GM19455 (cell line): ENCODE measurements around the gene RAB14.
"Not testable (repeated sequence)": the region's sequence is repeated elsewhere in the genome, so short reads cannot be mapped to it uniquely, and the experiment has no call there.

Source experiments
- ATAC-seq: cut with Tn5 transposase; IDR thresholded peaks from one replicate; pipeline ENCODE4 v1.9.1; 2021; ENCODE audit not compliant: unreplicated experiment

The RAB14 gene

GRCh38 chr9:121192959-121193640 is 8.6 kb downstream of the RAB14 start:
- no peak for ATAC-seq

- no peak for ATAC-seq
Measured at GRCh38 chr9:121192518-121192917, 9.2 kb downstream of the RAB14 start.

DNA sequence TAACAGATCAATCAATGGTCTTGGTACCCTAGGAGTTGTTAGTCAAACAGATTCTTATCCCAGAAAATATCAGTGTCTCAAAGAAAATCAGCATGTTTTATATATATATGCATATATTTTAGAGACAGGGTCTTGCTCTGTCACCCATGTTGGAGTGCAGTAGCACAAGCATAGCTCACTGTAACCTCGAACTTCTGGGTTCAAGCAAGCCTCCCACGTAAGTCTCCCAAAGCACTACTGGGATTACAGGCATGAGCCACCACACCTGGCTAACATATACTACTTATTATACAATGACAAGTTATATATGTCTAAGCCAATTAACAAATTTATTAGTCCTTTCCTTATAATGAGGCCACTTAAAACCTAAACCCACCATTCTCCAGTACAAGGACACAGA is 10.4 kb downstream of the RAB14 start:
- ATAC-seq: no peak

DNA sequence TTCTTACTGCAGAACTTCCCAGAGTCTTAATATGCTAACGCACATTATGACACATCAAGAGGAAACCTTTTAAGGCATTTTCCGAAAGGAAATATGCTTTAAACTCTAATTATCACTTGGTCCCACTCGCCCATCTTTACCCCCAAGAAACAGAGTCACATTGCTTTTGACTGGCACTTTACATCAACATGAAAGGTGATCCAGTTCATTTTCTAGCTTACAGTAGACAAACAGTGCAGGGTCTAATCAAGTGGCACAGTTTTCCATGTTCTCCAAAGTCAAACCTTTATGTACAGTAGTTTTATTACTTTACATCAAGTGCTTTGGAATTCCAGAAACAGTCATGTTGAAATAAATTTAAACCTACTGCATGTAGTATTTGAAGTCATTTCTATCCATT is 12.0 kb downstream of the RAB14 start:
- no peak for ATAC-seq

DNA sequence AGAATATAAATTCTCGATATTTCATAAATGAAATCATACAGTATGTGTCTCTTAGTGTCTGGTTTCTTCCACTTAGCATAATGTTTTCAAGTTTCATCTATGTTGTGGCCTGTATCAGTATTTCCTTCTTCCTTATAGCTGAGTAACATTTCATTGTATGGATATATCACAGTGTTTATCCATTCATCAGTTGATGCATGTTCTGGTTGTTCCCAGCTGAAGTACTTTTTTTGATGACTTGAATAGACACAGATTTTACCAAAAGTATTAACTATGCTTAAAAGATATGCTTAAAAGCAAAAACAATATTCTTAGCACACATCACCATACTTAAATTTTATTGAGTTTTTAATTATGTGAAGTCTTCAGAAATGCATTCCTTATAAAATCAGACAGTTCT is 12.7 kb downstream of the RAB14 start:
- no peak for ATAC-seq

DNA sequence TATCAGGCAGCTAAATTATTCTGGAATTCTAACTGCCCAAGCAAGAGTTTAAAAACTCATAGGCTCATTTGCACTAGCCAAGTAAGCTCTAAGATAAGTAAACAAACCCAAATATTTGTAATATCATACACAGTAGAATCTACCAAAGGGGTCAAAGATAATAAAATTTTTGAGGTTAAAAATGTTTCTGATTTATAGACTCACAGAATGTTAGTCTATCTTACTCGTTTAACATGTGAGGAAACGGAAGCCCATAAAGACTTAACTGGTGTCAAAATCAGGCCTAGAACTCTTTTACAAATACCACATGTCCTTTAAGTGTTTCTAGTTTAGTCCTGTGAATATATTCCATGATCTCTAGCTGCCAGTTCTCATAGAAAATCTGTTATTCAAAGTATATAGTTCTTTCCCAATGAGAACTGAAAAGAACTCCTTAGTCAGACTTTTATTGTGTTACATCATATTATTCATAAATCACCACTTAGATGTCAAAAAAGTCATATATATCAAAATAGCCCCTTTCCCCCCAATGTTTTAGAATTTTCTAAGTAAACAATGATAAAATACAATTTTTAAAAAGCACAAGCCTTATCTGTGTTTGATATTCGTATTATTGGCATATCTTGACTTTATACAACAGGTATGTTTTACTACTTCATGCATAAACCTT is 13.9 kb downstream of the RAB14 start:
- ATAC-seq: no peak

- no peak for ATAC-seq
Measured at GRCh38 chr9:121185774-121186403, 15.8 kb downstream of the RAB14 start.

DNA sequence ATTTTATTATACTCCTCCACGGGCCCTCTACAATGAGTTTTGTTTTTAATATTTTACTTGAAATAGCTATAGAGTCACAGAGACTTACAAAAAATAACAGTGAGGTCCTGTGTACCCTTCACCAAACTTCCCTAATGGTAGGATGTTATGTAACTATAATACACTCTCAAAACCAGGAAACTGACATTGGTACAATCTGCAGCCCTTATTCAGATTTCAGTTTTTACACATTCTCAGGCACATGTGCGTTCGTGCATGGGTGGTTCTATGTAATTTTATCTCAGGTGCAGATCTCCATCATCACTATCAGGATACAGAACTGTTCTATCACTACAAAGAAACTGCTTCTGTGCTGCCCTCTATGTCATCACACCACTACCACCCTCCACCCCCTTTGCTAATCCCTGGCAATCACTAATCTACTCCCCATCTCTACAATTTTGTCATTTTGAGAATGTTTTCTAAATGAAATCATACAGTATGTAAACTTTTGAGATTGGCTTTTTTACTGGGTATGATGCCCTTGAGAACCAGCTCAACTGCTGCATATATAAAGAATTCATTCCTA is 16.4 kb downstream of the RAB14 start:
- ATAC-seq: no peak

DNA sequence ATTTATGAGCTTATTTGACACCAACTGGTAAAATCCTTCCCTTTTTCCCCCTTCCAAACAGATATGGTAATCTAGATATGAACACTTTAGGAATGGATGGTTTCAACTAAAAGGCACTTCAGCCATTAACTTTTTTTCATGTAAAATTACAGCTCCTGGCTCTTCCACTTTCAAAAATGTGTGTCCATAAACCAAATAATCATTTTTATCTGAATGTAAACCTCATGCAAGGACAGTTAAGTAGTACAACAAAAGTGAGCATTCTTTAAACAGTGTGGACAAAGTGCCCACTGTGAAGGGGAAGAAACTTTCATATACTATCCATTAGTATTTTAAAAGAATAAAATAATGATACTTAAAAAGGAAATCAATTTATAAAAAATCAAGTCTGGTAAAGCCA is 17.2 kb downstream of the RAB14 start:
- ATAC-seq: no peak

DNA sequence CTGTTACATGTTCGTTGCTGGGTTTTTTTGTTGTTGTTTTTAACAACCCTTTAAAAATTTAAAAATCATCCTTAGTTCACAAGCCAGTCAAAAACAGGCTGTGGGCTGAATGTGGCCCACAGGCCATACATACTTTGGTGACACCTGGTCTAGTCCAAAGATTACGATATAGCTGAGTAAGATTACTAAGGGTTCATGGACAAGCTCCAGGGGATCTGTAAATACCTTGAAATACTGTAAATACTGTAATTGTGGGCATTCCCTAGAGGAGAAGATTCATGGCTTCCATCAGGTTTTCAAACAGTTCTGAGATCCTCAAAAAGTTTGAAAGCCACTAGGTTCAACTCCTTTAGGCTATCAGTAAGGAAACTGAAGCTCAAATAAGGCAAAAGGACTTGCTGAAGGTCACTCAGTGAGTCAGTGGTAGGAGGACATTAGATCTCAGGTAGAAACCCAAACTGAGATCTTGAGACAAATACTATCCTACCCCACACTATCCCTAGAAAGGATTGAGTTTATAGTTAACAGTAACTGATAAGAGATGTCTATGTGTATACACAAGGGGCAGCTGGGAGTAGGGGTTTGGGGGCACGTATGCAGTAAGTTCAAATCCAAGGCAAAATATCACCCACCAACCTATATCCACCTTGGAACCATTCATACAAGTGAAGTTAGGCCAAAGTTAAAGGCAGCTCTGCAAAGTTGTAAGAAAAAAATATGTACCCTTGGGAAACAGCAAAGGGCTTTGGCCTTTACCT is 17.8 kb downstream of the RAB14 start:
- ATAC-seq: no peak

GRCh38 chr9:121182989-121183388 is 18.7 kb downstream of the RAB14 start:
- ATAC-seq: no peak

GRCh38 chr9:121182101-121182836 is 19.4 kb downstream of the RAB14 start:
- ATAC-seq: no peak

DNA sequence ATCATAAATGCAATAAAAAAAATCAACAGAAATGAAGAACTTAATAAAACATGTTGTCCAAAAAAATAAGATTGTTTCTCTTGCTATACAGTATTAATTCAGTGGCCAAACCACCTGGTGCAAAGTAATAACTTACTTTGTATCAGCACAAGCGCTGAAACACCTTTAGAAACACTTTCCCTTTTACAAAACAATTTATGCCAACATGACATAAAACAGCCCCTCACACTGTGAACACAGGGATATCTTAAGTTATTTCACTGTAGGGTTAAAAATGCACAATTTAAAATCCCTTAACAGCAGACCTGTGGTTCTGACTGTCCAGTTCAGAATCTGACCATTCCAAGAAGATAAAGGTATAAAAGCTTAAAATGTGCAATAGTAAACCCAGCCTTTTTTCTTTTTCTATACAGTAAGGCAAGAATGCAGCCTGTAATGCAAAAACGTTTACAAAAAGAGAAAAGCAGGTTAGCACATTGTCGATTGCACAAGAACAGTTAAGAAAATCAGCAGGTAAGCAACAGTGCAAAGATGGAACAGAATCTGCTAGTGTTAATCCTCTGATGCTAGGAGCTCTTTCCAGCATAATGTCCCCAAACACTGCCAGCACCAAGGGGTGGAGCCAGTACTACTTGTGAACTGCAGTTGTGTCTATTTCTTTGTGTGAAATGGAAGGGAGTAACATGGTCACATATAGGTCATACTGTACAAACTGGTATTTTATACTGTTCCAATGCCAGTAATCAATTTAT is 21.6 kb downstream of the RAB14 start:
- no peak for ATAC-seq

DNA sequence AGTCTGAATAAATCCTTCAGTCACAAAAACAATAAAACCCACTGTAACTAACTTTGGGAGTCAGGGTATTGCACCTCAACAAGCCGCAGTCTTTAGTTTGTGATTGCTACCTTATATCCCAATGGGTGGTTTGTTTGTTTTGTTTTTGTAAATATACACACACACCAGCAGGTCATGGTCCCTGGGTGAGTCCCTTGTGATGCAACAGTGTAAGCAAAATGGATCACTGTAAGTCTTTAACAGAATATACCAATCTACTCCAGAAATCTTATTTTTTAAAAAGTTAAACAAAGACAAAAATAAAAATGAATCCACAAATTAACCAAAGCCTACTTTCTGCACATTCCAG is 22.3 kb downstream of the RAB14 start:
- not testable (repeated sequence) for ATAC-seq

DNA sequence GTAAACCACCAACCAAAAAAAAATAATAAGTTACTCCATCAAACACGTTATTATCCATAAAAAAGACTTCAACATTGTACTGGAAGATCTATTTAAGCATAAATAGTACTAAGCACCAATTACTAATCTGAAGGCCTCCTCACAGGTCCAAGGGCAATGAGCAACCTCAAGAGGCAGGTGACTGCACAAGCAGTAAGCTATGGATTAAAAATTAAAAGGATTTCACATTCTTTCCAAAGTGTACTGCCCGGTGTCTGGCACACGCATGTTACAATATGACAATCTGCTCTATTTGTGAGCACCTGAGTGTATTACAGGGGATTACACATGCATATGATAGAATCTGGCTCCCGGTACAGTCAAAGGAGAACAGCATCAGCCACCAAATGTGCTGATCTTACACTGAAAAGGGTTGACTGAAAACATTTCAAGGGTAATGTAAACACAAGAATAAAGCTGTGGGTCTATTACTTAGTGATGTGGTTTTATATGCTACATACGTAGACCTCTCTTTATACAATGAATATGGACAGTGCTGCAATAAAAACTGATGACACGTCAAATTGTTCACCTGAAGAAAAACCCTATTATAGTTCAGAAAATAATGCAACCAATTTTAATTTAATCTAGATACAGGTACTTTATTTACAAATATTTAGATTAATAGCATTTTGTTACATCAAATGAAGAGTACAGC is 22.8 kb downstream of the RAB14 start:
- no peak for ATAC-seq

- no peak for ATAC-seq
Measured at GRCh38 chr9:121173501-121173900, 28.2 kb downstream of the RAB14 start.

DNA sequence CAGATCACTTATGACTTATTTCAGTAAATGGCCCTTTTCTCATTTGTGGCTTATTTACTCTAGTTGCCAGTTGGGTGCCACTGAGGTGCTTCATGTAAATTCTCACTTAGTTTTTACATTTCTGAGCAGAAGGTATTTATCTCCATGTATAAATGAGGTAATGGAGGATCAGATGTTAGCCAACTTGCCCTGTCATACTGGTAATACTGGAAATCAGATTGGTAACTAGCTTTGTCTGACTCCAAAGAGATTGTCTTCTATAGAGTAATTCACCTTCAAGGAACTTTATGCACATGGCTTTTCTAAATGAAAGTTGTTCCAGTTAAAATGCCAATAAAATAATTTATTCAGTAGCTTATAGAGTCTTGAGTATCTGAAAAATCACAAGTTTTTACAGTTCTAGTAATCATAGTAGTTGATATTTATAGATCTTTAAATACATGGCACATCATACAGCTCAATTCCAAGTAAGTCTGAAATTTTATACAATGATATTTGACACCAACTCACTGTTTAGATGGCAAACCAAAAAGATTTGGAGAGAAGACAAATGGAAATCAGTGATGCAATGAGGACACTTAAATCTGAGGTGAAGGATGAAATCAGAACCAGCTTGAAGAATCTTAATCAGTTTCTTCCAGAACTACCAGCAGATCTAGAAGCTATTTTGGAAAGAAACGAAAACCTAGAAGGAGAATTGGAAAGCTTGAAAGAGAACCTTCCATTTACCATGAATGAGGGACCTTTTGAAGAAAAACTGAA is 28.8 kb downstream of the RAB14 start:
- no peak for ATAC-seq

DNA sequence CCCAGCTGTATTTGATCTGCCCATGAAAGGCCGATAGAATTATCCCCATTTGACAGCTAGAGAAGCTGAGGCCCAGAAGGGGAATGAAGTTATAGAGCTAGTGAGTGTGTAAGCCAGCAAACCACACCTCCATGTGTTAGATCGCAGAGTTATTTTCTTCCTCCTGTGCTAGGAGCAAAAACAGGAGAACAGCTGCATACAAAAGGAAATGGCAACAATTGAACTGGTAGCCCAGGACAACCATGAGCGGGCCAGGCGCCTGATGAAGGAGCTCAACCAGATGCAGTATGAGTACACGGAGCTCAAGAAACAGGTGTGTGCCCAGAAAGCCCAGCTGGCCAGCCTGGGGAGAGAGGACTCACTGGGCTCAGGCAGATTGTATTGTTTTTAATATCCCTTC is 30.4 kb downstream of the RAB14 start:
- ATAC-seq: no peak

GRCh38 chr9:121169094-121169601 is 32.5 kb downstream of the RAB14 start:
- no peak for ATAC-seq
